ENCODE results near the gene FCMR. TPM values are rescaled to one million over a fixed set of nuclear protein-coding genes. Genes with fewer than 3 reads are reported as not detected.

The FCMR gene
- total and polyA plus RNA-seq, 10 donors: 136 to 269 (median 235) TPM

Other genes starting within 250 kb of the FCMR start
- gene MAPKAPK2, start 237.0 kb downstream of the FCMR start, total RNA-seq: 100 to 1,000 TPM in 5 of 7 donors, 10 to 100 TPM in 2; 82.0 to 129 (median 104) TPM
- gene MAPKAPK2, start 237.0 kb downstream of the FCMR start, polyA plus RNA-seq: 10 to 100 TPM; 42.2 to 68.1 (median 53.4) TPM
- gene IL19, start 151.2 kb downstream of the FCMR start, total RNA-seq: 1 to 10 TPM in 1 of 7 donors, not detected in 6; 2.2 TPM
- under 1 TPM in 2 of 3 donors, not detected in 1; 0.09 to 0.12 TPM for gene IL19, start 151.2 kb downstream of the FCMR start, polyA plus RNA-seq
- gene IL10, start 149.4 kb downstream of the FCMR start, total RNA-seq: 10 to 100 TPM in 1 of 7 donors, 1 to 10 TPM in 6; 3.0 to 23.2 (median 6.2) TPM
- gene IL10, start 149.4 kb downstream of the FCMR start, polyA plus RNA-seq: 1 to 10 TPM; 3.8 to 5.7 (median 4.4) TPM
- gene IL20, start 56.3 kb downstream of the FCMR start, total RNA-seq: not detected
- gene IL20, start 56.3 kb downstream of the FCMR start, polyA plus RNA-seq: not detected
- under 1 TPM in 2 of 7 donors, not detected in 5; 0.30 to 0.34 TPM for gene IL24, start 24.5 kb downstream of the FCMR start, total RNA-seq
- gene IL24, start 24.5 kb downstream of the FCMR start, polyA plus RNA-seq: 1 to 10 TPM; 1.2 to 2.0 (median 1.4) TPM
- 1 to 10 TPM in 3 of 7 donors, under 1 TPM in 4; 0.37 to 1.7 (median 0.94) TPM for gene PIGR, start 24.5 kb upstream of the FCMR start, total RNA-seq
- gene PIGR, start 24.5 kb upstream of the FCMR start, polyA plus RNA-seq: under 1 TPM; 0.13 to 0.99 (median 0.30) TPM
- gene FCAMR, start 48.5 kb upstream of the FCMR start, total RNA-seq: 1 to 10 TPM in 1 of 7 donors, under 1 TPM in 4, not detected in 2; 0.16 to 1.0 (median 0.36) TPM
- 1 to 10 TPM in 1 of 3 donors, under 1 TPM in 2; 0.38 to 1.3 (median 0.59) TPM for gene FCAMR, start 48.5 kb upstream of the FCMR start, polyA plus RNA-seq
- 1 to 10 TPM in 1 of 7 donors, under 1 TPM in 6; 0.09 to 1.0 (median 0.28) TPM for gene C1orf116, start 110.8 kb upstream of the FCMR start, total RNA-seq
- gene C1orf116, start 110.8 kb upstream of the FCMR start, polyA plus RNA-seq: under 1 TPM in 2 of 3 donors, not detected in 1; 0.02 to 0.10 TPM
- 10 to 100 TPM in 6 of 7 donors, 1 to 10 TPM in 1; 9.8 to 23.2 (median 16.5) TPM for gene YOD1, start 129.3 kb upstream of the FCMR start, total RNA-seq
- gene YOD1, start 129.3 kb upstream of the FCMR start, polyA plus RNA-seq: 1 to 10 TPM; 2.8 to 3.6 (median 3.1) TPM
- 10 to 100 TPM; 19.1 to 69.5 (median 29.8) TPM for gene PFKFB2, start 131.3 kb upstream of the FCMR start, total RNA-seq
- gene PFKFB2, start 131.3 kb upstream of the FCMR start, polyA plus RNA-seq: 1 to 10 TPM; 6.8 to 8.3 (median 8.2) TPM
- 1 to 10 TPM in 3 of 7 donors, under 1 TPM in 3, not detected in 1; 0.34 to 1.4 (median 0.71) TPM for gene C4BPB, start 166.9 kb upstream of the FCMR start, total RNA-seq
- under 1 TPM; 0.24 to 0.61 (median 0.59) TPM for gene C4BPB, start 166.9 kb upstream of the FCMR start, polyA plus RNA-seq
- gene C4BPA, start 182.3 kb upstream of the FCMR start, total RNA-seq: 1 to 10 TPM in 2 of 7 donors, under 1 TPM in 5; 0.33 to 1.9 (median 0.57) TPM
- gene C4BPA, start 182.3 kb upstream of the FCMR start, polyA plus RNA-seq: under 1 TPM; 0.03 to 0.38 (median 0.04) TPM